ENCODE data around the gene NETO1. TPM values are rescaled to one million over a fixed set of nuclear protein-coding genes. Genes with fewer than 3 reads are reported as not detected.

NETO1 gene
- total and polyA plus RNA-seq, 10 of the 15 experiments (the other 5 are each of a cell fraction or from before 2014, with no cell fraction given), result 0.52 TPM; not detected in 9

- Histone ChIP-seq H3K4me1 (ENCODE audit: control insufficient read depth, insufficient read depth, low read length) (no peaks in the 10 kb centered on the region), H3K9ac (ENCODE audit: control insufficient read depth, insufficient read depth, low read length) (no peak overlapping the region), H3K9me3 (replicated peaks; ENCODE audit: control insufficient read depth, insufficient read depth, low read length) (no peaks in the 10 kb centered on the region), H3K4me3 (no peak overlapping the region), H3K36me3 (ENCODE audit: control insufficient read depth in 2 of 2, insufficient read depth in 2 of 2, low read length in 1 of 2) (no peaks in the 10 kb centered on the region), H3K27ac (ENCODE audit: control insufficient read depth, insufficient read depth) (no peak overlapping the region), H3K27me3 (replicated peaks in 1 of 2; ENCODE audit: control insufficient read depth in 2 of 2, insufficient read depth in 2 of 2, low read length in 1 of 2) (no peaks in the 10 kb centered on the region), H4K20me1 (ENCODE audit: control insufficient read depth, insufficient read depth) (no peaks in the 10 kb centered on the region), H3K79me2 (ENCODE audit: control insufficient read depth, insufficient read depth, low read length) (no peaks in the 10 kb centered on the region), H3K4me2 (ENCODE audit: control insufficient read depth, insufficient read depth) (no peak overlapping the region), H2AFZ (ENCODE audit: control insufficient read depth, low read depth, low read length) (no peak overlapping the region)
- ChIA-PET RAD21 (ENCODE audit: unreplicated experiment) (no interaction called here), POLR2A (no interaction called here), CTCF (no interaction called here), SMC1A (ENCODE audit: uncharacterized antibody, unreplicated experiment) (no interaction called here)
- 55% methylated on average over 4 of the region's 4 CpGs for WGBS (ENCODE audit: insufficient coverage, insufficient replicate concordance, low lambda C conversion rate, missing lambda C conversion rate)
- FAIRE-seq, result no peak
- in situ Hi-C loops (cut with MboI) (no loop called here), intact Hi-C loops (cut with micrococcal nuclease; ENCODE audit: unreplicated experiment) (no loop called here)
- no peak for ATAC-seq
- BruUV-seq (replicated peaks), result no TSS peak
- DNase-seq (ENCODE audit: low read depth, low spot score), result no peak
- TF ChIP-seq FOXK2 (IDR thresholded peaks at IDR 0.05) (no peak), MXI1 (IDR thresholded peaks at IDR 0.05; ENCODE audit: low read depth, low read length) (no peak), HDAC2 (IDR thresholded peaks at IDR 0.05) (no peak), SPI1 (IDR thresholded peaks at IDR 0.05; ENCODE audit: borderline replicate concordance, insufficient read depth, low read depth, low read length) (no peak), ELK1 (IDR thresholded peaks at IDR 0.05; ENCODE audit: low read depth, low read length) (no peak), TAF1 (IDR thresholded peaks at IDR 0.05; ENCODE audit: borderline replicate concordance, low read depth, low read length) (no peak), JUND (IDR thresholded peaks at IDR 0.05; ENCODE audit: low read depth, low read length) (no peak), ZBTB4 (CRISPR knock-in tag; IDR thresholded peaks at IDR 0.05) (no peak), BCLAF1 (IDR thresholded peaks at IDR 0.05) (no peak), PAX5 (IDR thresholded peaks at IDR 0.05; ENCODE audit: borderline replicate concordance, low read depth, low read length) (no peak), MTA3 (IDR thresholded peaks at IDR 0.05; ENCODE audit: borderline replicate concordance, low read length) (no peak), ATF3 (IDR thresholded peaks at IDR 0.05; ENCODE audit: borderline replicate concordance, extremely low read depth, low read depth, low read length) (no peak), TARDBP (IDR thresholded peaks at IDR 0.05; ENCODE audit: borderline replicate concordance) (no peak), MEF2A (IDR thresholded peaks at IDR 0.05; ENCODE audit: insufficient read depth, low read depth, low read length) (no peak), IRF5 (IDR thresholded peaks at IDR 0.05; ENCODE audit: borderline replicate concordance) (no peak)
These were observed 141.6 kb downstream of the NETO1 start for GRCh38 chr18:72726201-72726600.
